COLO829 (cell line): ENCODE data around the gene SLC29A3.
"Not testable (repeated sequence)": the region's sequence is repeated elsewhere in the genome, so short reads cannot be mapped to it uniquely, and the experiment has no call there.

Experiments used
- DNase-seq: peaks from one replicate; pipeline ENCODE4 v3.0.0; 2012; ENCODE audit warnings: low spot score

Gene SLC29A3

DNA sequence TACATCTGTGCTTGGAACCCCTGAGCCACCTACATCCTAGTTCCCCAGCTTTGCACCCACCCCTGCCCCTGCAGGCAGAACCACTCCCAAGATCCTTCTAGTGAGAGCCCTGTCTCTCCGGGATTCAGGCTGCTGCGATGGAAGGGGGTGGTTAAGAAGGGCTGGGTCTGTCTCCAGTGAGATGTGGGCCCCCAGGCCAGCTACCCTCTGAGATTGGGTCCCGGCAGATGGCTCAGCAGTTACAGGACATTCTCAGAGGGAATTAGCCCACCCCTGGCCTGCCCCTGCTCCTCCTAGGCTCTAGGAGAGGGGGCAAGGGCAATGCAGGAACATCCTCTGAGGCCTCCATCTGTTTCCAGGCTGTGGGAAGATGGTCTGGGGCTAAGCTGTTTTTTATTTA, 27.7 kb downstream of the SLC29A3 start:
- DNase-seq = no peak

DNA sequence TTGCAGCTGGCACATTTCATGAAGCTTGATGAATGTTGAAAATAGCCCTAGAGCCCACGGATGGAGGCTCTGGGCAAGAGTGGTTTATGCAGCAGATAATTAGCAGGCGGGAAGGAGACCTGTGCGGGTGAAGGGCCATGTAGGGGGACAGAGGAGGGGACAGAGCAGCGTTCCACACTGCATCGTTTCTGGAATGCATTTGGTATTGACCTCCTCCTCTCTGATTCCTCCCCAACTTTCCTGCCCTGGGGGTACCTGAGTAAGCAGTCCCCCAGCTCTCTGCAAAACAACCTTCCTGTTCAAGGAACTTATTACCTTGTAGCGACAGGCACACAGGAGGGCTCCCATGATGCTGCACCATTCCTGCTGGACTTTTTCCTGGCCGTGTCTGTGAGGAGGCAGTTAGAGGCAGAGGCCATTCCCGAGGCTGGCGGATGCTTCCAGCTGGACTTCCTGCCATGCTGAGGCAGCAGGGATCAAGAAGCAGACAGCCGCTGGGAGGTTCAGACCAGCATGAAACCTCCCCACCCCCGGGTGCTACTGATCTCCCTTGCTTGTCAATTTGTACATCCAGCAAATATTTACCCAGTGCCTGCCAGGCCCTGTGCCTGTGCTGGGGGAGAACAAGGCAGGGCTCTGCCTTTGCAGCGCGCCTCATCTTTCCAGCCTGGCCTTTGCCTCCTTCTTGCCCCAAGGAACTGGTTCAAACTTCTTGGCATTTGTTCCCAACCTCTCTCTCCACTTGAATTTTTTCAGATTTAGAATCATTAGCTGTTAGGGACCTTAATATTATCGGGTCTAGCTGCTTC, 28.7 kb downstream of the SLC29A3 start:
- DNase-seq = no peak

DNA sequence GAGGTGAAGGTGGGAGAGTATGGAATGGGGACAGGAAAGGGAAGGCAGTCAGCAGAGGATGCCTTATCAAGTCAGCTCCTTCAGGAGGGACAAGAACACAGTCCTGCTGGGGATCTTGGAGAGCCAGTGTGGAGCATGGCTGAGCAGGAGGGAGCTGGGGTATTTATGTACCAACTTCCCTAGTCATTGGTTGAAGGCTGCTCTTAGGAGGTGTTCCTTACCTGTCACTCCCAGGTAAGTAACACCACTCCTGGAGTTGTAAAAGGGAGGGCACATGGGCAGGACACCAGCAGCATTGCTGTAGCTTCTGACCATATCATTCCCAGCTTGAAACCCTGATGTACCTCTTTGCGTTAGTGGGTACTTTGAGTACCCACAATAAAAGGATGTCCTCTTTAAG, 29.8 kb downstream of the SLC29A3 start:
- no peak for DNase-seq

DNA sequence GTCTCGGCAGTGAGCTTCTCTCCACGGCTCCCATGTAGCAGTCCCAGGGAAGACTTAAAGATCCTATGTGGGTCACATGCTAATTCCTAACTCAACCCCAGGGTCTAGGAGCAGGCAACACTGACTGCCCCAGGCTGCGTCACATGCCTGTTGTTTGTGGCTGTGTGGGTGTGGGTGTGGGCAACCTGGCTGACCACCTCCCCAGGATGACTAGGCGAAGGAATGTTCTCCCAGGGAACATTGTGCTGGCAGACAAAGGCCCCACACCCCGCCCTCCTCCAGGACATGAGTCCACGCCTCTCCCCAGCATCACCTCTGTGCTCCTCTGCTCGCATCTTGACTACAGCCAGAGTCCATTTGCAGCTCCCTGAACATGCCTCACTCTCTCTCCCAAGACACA, 30.3 kb downstream of the SLC29A3 start:
- DNase-seq = no peak

DNA sequence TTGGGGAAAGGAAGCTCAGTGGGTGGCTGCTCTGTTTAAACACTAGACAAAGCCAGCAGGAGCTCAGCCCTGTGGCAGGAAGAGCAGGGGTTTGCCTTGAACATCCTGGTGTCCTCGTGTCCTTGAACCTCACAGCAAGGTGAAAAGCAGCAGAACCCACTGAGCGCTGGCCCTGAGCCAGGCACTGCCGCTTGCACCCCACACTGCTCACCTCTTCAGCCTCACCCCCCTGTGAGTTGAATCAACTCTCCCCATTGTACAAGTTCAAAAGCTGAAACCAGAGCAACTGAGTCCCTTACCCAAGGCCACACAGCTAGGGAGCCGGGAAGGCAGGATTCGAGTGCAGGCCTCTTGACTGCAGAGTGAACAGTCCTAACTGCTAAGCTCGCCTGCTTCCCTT, 32.0 kb downstream of the SLC29A3 start:
- DNase-seq = no peak

DNA sequence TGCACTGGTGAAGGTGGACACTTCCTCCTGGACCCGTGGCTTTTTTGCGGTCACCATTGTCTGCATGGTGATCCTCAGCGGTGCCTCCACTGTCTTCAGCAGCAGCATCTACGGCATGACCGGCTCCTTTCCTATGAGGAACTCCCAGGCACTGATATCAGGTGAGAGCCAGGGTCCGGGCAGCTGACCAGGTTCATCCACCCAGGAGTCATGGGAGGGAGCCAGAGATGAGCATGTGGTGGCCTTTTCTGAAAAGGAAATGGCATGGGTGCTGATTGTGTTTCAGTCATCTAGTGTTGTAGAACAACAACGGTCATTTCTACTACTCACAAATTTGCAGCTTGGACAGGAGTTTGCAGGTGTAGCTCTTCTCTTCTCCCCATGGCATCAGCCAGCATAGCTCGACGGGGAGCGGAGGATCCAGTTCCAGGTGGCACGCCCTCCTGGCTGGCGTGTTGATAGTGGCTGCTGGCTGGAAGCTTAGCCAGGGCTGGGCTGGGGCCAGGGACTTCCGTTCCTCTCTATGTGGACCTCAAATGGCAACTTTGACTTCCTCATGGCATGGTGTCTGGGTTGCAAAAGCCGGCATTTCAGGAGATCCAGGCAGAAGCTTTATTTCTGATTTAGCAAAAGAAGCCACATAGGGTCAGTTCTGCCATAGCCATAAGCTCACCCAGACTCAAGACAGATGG, 32.7 kb downstream of the SLC29A3 start:
- DNase-seq = no peak

DNA sequence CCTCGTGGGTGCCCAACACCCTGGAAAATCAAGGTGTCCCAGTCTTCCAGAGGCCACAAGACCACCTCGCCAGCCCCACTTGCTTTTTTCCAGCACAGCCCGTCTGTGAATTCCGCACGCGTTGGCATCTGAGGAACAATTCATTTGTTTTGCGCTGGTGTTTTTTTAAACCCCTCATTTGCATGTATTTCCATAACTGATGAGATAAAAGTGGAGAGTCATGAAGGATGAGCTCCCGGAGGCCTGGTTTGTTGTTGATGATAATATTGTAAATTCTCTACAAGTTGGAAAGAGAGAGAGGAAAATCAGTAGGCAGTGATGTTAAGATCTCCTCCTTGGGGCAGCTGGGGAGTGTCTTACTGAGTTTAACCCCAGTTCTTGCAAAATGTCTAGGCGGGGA, 34.6 kb downstream of the SLC29A3 start:
- no peak for DNase-seq

DNA sequence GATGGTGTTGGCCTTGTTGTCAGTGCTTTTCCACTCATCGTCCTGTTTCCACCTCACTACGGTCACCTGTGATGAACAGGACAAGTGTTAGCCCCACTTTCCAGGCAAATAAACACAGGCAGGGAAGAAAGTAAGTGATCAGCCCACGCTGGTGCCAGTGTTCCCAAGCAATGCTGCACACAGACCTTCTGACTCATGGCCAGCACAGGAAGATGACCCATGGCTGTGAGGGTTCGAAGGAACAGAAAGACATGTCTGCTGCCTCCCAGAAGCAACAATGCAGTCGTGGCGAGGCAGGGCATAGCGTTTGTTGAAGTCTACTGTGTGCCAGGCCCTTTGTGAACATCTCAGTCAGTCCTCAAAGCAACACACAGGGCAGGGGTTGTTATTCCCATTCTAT, 35.7 kb downstream of the SLC29A3 start:
- DNase-seq = no peak

DNA sequence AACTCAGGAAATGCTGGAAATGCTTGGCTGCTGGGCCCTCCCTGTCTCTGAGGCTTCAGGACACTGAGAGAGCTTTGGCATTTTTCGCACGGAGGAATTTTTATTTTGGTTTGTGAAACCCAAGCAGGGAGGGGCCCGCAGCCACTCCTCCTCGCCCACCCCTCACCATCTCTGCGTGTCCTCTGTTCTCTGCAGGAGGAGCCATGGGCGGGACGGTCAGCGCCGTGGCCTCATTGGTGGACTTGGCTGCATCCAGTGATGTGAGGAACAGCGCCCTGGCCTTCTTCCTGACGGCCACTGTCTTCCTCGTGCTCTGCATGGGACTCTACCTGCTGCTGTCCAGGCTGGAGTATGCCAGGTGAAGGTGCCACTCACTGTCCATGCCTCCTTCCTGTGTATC, 36.8 kb downstream of the SLC29A3 start:
- DNase-seq = no peak

DNA sequence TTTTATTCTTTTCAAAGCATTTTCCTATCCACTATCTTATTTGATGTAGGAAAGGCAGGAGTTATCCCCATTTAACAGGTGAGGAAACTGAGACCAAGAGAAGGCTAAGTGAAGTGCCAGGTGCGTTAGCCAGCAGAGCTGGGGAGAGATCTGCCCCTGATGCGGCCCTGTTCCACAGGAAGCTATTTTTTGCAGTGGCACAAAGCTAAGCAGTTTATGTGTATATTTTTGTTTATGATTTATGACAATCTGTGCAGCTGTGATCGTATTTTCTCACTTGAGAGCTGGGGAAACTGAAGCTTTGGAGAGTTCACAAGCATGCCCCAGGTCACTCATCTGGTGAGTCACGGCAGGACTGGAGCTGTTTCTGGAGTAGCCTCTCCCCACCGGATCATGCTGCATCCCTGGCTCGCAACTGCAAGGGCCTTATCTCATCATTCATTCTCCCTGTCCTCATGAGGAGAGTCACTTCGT, 38.8 kb downstream of the SLC29A3 start:
- DNase-seq = no peak

DNA sequence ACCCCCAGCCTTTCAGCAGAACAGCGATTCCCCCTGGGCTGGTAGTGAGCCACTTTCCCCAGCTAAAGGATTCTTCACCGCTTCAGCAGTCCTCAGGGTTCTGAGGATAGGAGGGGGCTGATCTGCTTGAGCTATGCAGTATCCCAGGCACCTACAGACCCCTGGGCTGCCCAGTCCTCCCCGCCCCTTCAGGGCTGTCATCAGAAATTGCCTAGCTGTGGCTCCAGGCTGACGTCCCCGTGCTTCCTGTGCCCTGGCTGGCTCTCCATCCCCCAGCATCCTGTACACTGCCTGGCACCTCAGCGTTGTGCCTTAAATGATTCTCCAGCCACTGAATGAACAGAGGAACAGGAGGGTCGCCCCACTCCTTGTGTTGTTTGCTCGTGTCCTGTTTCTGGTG, 39.2 kb downstream of the SLC29A3 start:
- DNase-seq = no peak

DNA sequence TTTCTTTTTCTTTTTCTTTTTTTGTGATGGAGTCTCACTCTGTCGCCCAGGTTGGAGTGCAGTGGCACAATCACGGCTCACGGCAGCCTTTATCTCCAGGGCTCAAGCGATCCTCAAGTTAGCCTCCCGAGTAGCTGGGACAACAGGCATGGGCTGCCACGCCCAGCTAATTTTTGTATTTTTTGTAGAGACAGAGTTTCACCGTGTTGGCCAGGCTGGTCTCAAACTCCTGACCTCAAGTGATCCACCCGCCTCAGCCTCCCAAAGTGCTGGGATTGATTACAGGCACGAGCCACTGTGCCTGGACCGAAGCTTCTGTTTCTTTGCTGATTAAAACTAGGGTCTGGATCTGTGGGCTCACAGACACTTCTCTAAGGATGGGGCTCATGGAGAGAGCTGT, 39.8 kb downstream of the SLC29A3 start:
- not testable (repeated sequence) for DNase-seq

DNA sequence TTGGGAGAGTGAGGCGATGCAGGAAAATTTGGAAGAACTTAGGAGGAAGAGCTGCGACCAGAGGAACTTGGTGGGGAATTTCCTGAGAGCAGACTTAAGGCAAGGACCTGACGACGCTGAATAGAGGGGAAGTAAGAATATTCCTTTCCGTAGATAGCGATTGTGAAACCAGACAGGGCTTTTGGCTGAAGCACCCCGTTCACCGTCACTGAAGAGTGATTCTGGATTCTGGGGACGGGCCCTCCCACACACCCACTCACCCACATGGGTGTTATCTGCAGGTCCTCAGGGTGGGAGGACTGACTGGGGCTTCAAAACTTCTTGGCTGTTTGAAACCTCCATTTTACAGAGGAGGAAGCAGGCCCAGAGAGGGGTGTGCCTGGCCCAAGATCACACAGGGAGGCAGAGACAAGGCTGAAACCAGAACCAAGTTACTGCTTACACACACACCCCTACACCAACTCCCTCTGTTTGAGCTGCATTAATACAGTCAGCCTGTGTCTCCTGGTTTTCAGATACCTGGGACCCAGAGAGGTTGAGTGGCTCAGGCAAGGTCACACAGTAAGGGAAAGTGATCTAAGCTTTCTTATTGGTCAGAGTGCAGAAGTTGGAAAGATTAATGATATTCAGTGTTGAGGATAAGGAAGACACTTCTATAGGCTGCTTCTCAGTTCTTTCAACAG, 40.4 kb downstream of the SLC29A3 start:
- no peak for DNase-seq

DNA sequence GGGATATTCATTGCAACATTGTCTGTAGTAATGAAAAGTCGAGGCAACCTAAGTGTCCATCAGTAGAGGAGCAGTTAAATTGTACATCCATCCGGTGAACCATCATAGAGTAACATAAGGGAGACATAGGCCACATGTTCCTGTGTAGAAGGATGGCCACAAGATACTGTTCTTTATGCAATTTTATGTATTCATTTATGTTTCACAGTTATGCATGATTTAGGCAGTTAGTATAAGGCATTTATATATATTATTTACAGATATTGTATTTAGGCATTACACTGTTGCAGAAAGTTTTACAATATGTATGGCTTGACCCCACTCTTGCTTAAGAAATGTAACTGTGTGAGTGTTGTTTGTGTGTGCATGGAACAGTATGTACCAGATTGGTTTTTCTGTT, 41.7 kb downstream of the SLC29A3 start:
- no peak for DNase-seq

DNA sequence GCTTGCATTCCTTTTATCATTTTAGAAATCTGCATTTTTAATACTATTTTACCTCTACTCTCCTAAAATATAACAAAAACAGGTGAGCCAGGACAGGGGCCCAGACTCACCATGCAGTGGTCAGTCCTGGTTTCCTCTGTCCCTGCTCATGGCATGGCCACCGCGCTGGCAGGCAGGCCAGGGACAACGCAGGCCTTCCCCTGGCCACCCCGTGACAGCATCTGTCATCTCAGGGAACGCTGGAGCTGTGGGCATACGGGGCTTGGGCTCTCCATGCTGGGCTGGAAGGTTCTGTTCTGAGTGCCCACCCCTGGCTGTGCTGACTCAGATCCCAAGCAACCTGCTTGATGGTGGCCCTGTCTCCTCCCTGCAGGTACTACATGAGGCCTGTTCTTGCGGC, 42.5 kb downstream of the SLC29A3 start:
- no peak for DNase-seq

DNA sequence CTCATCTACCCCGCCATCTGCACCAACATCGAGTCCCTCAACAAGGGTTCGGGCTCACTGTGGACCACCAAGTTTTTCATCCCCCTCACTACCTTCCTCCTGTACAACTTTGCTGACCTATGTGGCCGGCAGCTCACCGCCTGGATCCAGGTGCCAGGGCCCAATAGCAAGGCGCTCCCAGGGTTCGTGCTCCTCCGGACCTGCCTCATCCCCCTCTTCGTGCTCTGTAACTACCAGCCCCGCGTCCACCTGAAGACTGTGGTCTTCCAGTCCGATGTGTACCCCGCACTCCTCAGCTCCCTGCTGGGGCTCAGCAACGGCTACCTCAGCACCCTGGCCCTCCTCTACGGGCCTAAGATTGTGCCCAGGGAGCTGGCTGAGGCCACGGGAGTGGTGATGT, 43.1 kb downstream of the SLC29A3 start:
- no peak for DNase-seq

DNA sequence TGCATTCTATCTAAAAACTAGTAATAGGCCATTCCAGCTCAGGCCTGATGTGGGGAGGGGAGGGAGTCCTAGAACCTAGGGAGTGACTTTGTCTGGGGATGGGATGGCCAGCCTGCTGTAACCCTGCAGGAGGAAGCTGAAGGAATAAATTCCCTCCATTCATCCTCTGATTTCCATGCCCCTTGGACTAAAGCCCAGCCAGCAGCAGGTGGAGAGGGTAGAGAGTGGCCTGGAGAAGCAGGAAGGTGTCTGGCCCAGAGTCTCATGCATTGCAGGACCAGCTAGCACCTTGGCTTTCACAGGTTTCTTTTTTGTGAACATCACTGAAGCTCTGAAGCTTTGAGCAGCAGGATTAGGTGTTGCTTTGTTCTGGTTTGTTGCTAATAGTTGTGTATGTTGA, 44.9 kb downstream of the SLC29A3 start:
- no peak for DNase-seq

DNA sequence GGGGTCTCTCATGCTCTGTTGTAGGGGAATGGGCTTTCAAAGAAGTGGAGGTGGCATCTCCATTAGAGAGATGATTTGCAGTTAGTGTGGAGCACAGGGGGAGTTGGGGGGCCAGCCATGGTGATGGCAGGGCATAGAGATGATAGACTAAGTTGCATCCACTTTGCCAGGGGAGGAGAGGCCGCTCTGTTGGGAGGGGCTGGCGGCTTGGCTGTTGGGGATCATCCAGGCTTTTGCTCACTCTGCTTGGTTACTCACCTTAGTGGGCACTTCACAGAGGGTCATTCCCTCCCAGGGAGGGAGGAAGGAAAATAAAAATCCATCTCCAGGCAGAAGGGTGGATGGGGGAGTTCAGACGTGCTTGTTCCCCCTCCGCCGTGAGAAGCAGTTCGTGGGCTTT, 46.3 kb downstream of the SLC29A3 start:
- DNase-seq = no peak

DNA sequence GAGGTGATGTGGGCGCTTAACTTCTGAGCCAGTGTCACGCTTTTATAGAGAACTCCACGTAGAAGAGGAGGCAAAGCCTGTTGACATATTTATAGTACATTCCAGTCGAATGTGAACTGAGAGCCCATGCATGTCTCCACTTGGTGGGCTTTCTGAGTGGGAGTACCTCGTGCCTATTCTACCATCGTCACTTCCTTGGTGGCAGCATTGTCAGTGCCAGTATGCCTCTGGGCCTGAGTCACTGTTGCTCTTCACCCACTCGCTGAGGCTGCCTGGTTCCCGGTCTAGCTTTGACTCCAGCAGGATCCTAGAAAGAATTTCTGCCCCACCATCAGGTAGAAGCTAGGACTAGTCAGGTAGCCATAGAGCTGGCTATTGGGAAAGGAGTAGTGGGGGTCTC, 47.6 kb downstream of the SLC29A3 start:
- no peak for DNase-seq

DNA sequence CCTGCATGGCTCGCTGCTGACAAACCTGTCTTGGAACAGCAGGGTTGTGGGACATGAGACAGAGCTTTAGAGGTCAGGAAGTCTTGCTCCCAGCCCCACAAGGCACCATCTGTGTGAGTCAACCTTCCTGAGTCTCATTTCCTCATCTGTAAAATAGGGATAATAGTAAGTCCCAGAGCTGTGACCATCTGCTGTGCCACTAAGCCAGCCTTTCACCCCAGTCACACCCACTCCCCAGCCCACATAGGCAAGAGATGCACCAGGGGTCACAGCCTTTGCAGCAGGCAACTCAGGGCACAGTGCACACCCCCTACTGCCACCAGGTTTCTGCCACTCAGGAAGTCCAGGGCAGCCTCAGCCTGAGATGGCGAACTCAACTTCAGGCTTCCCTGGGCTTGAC, 48.2 kb downstream of the SLC29A3 start:
- no peak for DNase-seq

DNA sequence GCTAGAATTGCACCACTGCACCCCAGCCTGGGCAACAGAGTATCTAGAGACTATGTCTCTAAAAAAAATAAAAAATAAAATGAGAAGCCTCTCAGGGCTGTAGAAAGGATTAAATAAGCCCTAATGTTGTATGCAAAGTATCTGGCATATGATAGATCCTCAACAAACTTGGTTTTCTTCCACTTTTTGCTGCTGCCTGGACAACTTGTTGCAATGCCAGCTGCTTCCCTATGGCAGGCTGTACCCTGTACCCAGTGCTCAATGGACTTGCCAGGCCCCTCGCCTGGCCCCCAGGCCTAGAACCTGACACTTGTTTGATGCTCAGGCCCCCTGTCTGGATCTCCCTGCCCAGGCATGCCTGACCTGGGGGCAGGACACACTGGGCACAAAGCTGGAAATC, 49.1 kb downstream of the SLC29A3 start:
- no peak for DNase-seq

DNA sequence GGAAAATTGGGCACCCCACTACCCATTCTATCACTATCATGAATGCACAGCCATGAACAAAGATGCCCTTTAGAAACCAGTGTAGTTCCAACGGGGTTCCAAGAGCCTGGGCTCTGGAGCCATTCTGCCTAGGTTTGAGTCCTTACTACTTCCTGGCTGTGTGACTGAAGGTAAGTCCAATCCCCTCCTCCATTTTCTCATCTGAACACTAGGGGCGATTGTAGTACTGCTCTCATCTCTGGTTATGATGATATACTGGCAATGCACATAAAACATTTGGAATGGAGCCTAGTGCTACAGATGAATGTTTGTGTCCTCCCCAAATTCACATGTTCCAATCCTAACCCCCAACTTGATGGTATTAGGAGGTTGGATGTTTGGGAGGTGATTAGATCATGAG, 49.6 kb downstream of the SLC29A3 start:
- no peak for DNase-seq

DNA sequence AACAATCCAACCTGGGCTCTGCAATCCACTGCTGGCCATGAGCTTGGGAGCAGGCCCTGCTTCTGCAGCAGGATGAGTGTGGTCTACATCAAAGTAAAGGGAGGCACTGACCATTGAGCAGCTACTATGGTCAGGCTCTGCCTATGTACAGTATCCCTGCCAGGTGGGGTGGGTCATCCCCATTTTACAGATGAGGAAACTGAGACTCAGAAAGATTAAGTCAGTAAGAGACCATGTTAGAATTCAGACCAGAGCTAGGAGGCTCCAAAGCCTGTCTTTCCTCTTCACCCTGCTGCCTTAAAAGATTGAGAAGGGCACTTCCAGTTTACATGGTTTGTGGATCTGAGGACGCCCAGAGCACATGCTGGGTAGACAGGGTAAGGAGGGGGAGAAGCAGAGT, 50.5 kb downstream of the SLC29A3 start:
- DNase-seq = no peak
